HFF-Myc (cell line): ENCODE data around the gene LARGE1.

Experiments
- DNase-seq: peaks from one replicate; pipeline ENCODE4 v3.0.0-alpha.2; 2011; ENCODE audit warnings: low read depth; ENCODE audit errors: extremely low read depth
- H3K4me3 ChIP-seq: replicated peaks from 2 replicates; pipeline ENCODE4 v1.5.1; 2011; ENCODE audit warnings: low read depth, mild to moderate bottlenecking, control low read depth, low read length
- TF ChIP-seq, protein P1 (sequence below): IDR thresholded peaks from 2 replicates; pipeline ENCODE4 v1.5.1; 2012; ENCODE audit warnings: mild to moderate bottlenecking, low read depth, low read length, control low read depth; ENCODE audit errors: missing control alignments

The LARGE1 gene

DNA sequence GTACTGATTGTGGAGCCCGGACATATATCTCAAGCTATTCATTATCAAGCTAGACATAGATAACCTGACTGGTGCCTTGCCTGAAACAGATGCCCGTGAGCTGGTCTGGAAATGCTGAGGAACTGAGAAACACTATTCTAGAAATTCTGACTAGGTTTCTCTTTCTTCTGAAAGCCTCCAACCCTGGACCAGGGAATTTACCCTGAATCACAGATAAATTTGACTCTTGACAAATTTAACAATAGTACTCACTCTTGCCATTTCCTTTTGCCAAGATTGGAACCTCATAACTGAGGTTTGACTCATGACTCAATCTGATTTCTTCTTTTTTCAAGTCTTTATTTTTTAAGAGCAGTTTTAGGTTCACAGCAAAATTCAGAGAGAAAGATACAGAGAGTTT lies 672.5 kb downstream of the LARGE1 start:
- no peak overlapping the region for H3K4me3 ChIP-seq
- TF ChIP-seq, protein P1, sequence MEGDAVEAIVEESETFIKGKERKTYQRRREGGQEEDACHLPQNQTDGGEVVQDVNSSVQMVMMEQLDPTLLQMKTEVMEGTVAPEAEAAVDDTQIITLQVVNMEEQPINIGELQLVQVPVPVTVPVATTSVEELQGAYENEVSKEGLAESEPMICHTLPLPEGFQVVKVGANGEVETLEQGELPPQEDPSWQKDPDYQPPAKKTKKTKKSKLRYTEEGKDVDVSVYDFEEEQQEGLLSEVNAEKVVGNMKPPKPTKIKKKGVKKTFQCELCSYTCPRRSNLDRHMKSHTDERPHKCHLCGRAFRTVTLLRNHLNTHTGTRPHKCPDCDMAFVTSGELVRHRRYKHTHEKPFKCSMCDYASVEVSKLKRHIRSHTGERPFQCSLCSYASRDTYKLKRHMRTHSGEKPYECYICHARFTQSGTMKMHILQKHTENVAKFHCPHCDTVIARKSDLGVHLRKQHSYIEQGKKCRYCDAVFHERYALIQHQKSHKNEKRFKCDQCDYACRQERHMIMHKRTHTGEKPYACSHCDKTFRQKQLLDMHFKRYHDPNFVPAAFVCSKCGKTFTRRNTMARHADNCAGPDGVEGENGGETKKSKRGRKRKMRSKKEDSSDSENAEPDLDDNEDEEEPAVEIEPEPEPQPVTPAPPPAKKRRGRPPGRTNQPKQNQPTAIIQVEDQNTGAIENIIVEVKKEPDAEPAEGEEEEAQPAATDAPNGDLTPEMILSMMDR, result no peak
- no peak for DNase-seq

DNA sequence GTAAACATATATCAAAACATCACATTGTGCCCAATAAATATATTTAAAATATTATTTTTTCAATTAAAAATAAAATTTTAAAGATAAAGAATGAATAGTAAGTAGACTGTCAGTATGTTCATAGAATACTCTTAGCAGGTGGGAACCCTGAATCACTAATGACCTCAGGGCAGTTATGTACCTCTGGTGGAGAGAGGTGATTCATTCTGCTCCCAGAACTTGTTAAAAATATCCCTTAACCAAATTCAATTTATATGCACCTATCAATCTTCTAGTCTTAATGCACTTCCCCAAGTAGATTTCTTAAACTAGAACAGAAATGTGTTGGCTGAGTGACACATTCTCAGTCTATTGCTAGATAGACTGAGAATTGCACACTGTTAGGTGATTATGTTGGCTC lies 678.2 kb downstream of the LARGE1 start:
- H3K4me3 ChIP-seq, result no peak overlapping the region
- TF ChIP-seq, protein P1, result no peak
- DNase-seq, result no peak

DNA sequence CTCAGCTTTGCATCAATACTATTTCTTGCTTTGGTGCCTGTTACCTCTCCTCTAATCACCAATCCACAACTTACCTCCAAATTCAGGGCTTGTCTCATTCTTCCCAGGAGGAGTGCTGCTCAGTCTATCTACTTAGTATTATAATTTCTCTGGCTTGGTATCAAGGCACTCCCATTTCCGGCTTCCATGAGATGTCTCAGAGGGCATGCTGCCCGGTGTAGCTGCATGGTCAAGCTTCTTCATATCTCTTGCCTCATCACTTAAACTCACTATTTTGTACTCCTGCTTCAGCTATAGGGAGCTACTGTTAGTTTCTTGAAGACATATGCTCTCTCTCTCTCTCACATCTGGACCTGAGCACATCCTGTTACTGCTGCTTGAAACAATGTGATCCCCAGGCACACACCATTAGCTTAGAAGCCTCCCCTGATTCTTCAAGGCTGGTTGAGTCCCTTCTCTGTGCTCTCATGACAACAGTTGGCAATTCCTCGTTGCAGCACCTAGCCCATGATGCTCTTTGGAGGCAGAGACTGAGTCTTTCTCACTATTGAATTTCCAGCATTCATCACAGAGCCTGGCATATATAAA lies 679.3 kb downstream of the LARGE1 start:
- H3K4me3 ChIP-seq, result no peak overlapping the region
- TF ChIP-seq, protein P1, result no peak

DNA sequence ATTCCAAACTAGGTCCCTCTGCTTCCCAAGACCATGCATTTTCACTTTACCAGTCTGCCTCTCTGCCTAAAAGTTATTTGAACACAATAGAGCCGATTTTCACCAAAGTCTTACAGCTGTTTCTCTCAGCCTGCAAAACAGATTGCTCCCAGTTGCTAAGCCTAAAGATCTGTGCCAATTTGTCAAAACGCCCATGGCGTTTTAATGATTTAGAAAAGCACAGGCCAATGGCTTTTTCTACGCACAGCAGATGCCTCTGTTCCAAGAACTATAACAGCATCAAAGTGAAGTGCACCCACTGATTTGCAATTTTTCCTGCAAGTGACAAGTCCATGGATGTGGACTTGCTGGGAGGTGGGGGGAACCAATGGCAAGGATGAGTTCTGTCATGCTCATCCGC lies 688.2 kb downstream of the LARGE1 start:
- H3K4me3 ChIP-seq, result no peak overlapping the region
- TF ChIP-seq, protein P1, result no peak
- no peak for DNase-seq

More for the DNA sequence above, 679.3 kb downstream of the LARGE1 start:
- DNase-seq, result peak; percentile 10

DNA sequence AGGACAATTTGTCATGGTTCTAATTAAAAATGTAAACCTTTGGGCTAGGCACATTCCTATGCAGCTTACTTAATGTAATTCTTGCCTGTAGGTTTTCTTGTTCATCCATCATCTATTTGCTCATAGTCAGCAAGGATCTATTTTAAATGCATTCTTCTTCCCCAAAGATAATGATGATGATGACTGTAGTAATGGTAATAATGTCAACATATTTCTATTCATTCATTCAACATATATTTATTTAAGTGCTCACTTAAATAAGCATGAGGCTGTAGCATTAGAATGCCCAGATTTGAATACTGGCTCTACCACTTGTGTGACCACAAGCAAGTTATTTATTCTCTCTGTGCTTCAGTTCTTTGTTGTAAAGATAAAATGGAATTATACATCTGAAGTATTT lies 692.5 kb downstream of the LARGE1 start:
- no peak overlapping the region for H3K4me3 ChIP-seq
- no peak for DNase-seq
- TF ChIP-seq, protein P1, result no peak

DNA sequence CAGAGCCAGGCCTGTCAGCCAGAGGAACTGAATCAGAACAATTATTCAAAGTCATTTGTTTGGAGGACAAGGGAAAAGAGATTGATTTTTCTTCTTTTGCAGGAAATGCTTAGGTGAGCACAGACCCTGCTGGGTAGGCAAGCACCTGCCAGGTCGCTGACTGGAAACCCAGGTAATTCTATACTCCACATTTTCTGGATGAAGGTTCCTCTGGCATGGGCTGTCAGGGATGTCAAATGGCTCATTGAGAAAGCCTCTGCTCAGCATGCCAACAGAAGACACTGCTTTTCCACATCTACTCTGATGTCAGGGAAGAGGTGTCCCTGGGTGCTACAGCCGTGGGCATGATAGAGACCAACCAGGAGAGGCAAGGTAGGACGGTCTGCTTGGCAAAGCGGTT lies 695.4 kb downstream of the LARGE1 start:
- no peak overlapping the region for H3K4me3 ChIP-seq
- TF ChIP-seq, protein P1, result no peak
- no peak for DNase-seq
